GM20431 (cell line): Measurements from ENCODE around the gene CARD8.

ENCODE experiments used
- in situ Hi-C: fragments of 300-500 bp; cut with MseI, MboI; formaldehyde crosslinking; loops from one replicate; pipeline ENCODE4 v1.15.0; 2020; ENCODE audit warnings: low sequenced_read_pairs; ENCODE audit not compliant: unreplicated experiment

CARD8 gene

GRCh38 chr19:48181505-48181904, 74.2 kb downstream of the CARD8 start:
- in situ Hi-C loops, result no loop called here

- in situ Hi-C loops, result no loop called here
Measured at GRCh38 chr19:48176226-48176625, 79.5 kb downstream of the CARD8 start.

GRCh38 chr19:48175578-48175977, 80.1 kb downstream of the CARD8 start:
- in situ Hi-C loops, result no loop called here

GRCh38 chr19:48174445-48175030, 81.2 kb downstream of the CARD8 start:
- in situ Hi-C loops, result loop anchor here (25.0 kb wide), 1 partner anchor 212 kb away; no protein-coding TSS in a partner anchor

GRCh38 chr19:48171710-48172109, 84.0 kb downstream of the CARD8 start:
- in situ Hi-C loops, result loop anchor here (25.0 kb wide), 1 partner anchor 209 kb away; no protein-coding TSS in a partner anchor

- in situ Hi-C loops, result loop anchor here (25.0 kb wide), 1 partner anchor 209 kb away; no protein-coding TSS in a partner anchor
Measured at GRCh38 chr19:48170817-48171347, 84.8 kb downstream of the CARD8 start.

GRCh38 chr19:48169939-48170803, 85.5 kb downstream of the CARD8 start, which contains the start of the genes LIG1 and ZSWIM9:
Gene LIG1, minus strand, starts transcription at chr19:48170344. Its CDS starts 4,778 bp downstream, at chr19:48165566.
Gene ZSWIM9, plus strand, starts transcription at chr19:48170680. Its CDS starts 1,123 bp downstream, at chr19:48171803.
- in situ Hi-C loops, result loop anchor here (25.0 kb wide), 1 partner anchor 208 kb away; no protein-coding TSS in a partner anchor

- in situ Hi-C loops, result loop anchor here (25.0 kb wide), 1 partner anchor 207 kb away; no protein-coding TSS in a partner anchor
Measured at GRCh38 chr19:48169578-48169938, 86.2 kb downstream of the CARD8 start.

GRCh38 chr19:48168689-48169088, 87.0 kb downstream of the CARD8 start:
- in situ Hi-C loops, result loop anchor here (25.0 kb wide), 1 partner anchor 206 kb away; no protein-coding TSS in a partner anchor

- in situ Hi-C loops, result loop anchor here (25.0 kb wide), 1 partner anchor 196 kb away; no protein-coding TSS in a partner anchor
Measured at GRCh38 chr19:48158210-48158790, 97.4 kb downstream of the CARD8 start.
